Uterus (tissue), 2 donors: Measurements from ENCODE around the gene MTREX.

ENCODE experiments used
- POLR2A ChIP-seq, 2 donors: fragments of 450-650 bp; IDR thresholded peaks; one replicate each; pipeline ENCODE4 v1.6.1; 2016; ENCODE audit warnings: antibody characterized with exemption in 2 of 2, mild to moderate bottlenecking in 1 of 2, moderate library complexity in 1 of 2
- TF ChIP-seq, protein P1 (sequence below), 4 experiments: fragments of 200-600 bp in 2 of 4; fragments of 450-650 bp in 2 of 4; sonication (generic) in 2 of 4; IDR thresholded peaks; one replicate each; pipeline ENCODE4 v1.5.1; 2016 to 2019; ENCODE audit warnings: antibody characterized with exemption in 4 of 4, mild to moderate bottlenecking in 2 of 4, moderate library complexity in 1 of 4

DNA sequence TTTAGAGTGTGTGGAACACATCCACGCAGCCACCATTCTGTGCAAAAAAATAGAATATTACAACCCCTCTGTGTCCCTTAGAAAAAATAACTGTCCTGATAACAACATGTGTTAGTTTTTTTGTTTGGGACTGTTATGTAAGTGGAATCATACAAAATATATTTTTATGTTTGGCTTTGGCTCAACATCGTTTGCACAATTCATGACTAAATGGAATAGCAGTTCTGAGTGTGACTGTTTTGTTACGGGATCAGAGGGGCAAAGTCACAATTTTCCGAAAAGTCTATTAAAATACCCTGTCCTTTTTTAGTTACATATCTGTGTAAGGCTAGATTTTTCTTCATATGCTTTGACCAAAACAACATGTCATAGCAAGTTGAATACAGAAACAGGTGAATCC lies 12.8 kb downstream of the MTREX start:
- TF ChIP-seq, protein P1, sequence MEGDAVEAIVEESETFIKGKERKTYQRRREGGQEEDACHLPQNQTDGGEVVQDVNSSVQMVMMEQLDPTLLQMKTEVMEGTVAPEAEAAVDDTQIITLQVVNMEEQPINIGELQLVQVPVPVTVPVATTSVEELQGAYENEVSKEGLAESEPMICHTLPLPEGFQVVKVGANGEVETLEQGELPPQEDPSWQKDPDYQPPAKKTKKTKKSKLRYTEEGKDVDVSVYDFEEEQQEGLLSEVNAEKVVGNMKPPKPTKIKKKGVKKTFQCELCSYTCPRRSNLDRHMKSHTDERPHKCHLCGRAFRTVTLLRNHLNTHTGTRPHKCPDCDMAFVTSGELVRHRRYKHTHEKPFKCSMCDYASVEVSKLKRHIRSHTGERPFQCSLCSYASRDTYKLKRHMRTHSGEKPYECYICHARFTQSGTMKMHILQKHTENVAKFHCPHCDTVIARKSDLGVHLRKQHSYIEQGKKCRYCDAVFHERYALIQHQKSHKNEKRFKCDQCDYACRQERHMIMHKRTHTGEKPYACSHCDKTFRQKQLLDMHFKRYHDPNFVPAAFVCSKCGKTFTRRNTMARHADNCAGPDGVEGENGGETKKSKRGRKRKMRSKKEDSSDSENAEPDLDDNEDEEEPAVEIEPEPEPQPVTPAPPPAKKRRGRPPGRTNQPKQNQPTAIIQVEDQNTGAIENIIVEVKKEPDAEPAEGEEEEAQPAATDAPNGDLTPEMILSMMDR (IDR thresholded peaks at IDR 0.05), result no peak
- no peak for TF ChIP-seq POLR2A (IDR thresholded peaks at IDR 0.05)
